Endothelial cell of umbilical vein (primary cell): ENCODE data around the gene AFG3L2. TPM values are rescaled to one million over a fixed set of nuclear protein-coding genes. Genes with fewer than 3 reads are reported as not detected.

Source experiments
- BruUV-seq: library from RNA; stranded (reverse); fragments of 400-500 nt; replicated peaks from 2 replicates; lab custom pipeline; 2021; lab: Mats Ljungman, UMichigan
- CTCF ChIA-PET: fragments of 300-600, 350-600 bp; sonication (Branson Sonifier 250); formaldehyde crosslinking; loops from one replicate; lab custom pipeline; 2021; ENCODE audit warnings: antibody characterized with exemption, inconsistent platforms; lab: Charles Lee
- POLR2A ChIA-PET: fragments of 300-600, 350-600 bp; sonication (Branson Sonifier 250); formaldehyde crosslinking; loops from one replicate; lab custom pipeline; 2021; ENCODE audit warnings: antibody characterized with exemption, inconsistent platforms; lab: Charles Lee
- DNase-seq: peaks from one replicate; pipeline ENCODE4 v3.0.0-alpha.2; 2011; ENCODE audit warnings: low read depth, low spot score
- FAIRE-seq: peaks from 2 replicates; lab custom pipeline; 2011; peaks lifted over from hg19 to GRCh38; lab: Jason Lieb, UNC
- H2AFZ ChIP-seq: 2 replicates; pipeline ENCODE4 v1.6.0; 2012; ENCODE audit warnings: low read depth, low read length, control low read depth, inconsistent platforms
- H3K27ac ChIP-seq: 2 replicates; pipeline ENCODE4 v1.5.1; 2011; ENCODE audit warnings: low read depth, mild to moderate bottlenecking, control low read depth, low read length, moderate library complexity; ENCODE audit not compliant: insufficient read depth
- H3K27me3 ChIP-seq, 2 experiments: 2 replicates each; pipeline versions ENCODE4 v1.6.0 to v1.6.1; 2011; ENCODE audit warnings: low read length in 2 of 2, mixed read lengths in 1 of 2; ENCODE audit not compliant: control insufficient read depth in 2 of 2, insufficient read depth in 2 of 2
- H3K36me3 ChIP-seq, 2 experiments: 2 replicates in 1 of 2; 3 replicates in 1 of 2; pipeline ENCODE4 v1.5.1; 2011; ENCODE audit warnings: low read length in 2 of 2, mild to moderate bottlenecking in 1 of 2, moderate library complexity in 1 of 2; ENCODE audit not compliant: control insufficient read depth in 2 of 2, insufficient read depth in 2 of 2; ENCODE audit errors: extremely low read depth in 1 of 2
- H3K4me1 ChIP-seq: 3 replicates; pipeline ENCODE4 v1.5.1; 2011; ENCODE audit warnings: mild to moderate bottlenecking, low read length; ENCODE audit not compliant: control insufficient read depth, insufficient read depth; ENCODE audit errors: extremely low read depth
- H3K4me2 ChIP-seq: 2 replicates; pipeline ENCODE4 v1.6.1; 2011; ENCODE audit warnings: low read length, control low read depth, mixed read lengths; ENCODE audit not compliant: insufficient read depth
- H3K4me3 ChIP-seq, 3 experiments: fragments of 200-600 bp in 1 of 3; sonication (generic), shearing (Covaris generic) in 1 of 3; replicated peaks in 1 of 3; 2 replicates each; pipeline ENCODE4 v1.5.1; 2011 to 2016; ENCODE audit warnings: control low read depth in 3 of 3, low read length in 3 of 3, mild to moderate bottlenecking in 2 of 3, inconsistent platforms in 1 of 3, low read depth in 1 of 3, moderate library complexity in 1 of 3; ENCODE audit not compliant: insufficient read depth in 1 of 3
- H3K79me2 ChIP-seq: 2 replicates; pipeline ENCODE4 v1.6.0; 2012; ENCODE audit warnings: low read length, inconsistent platforms; ENCODE audit not compliant: control insufficient read depth, insufficient read depth
- H3K9ac ChIP-seq: replicated peaks from 2 replicates; pipeline ENCODE3; 2011; ENCODE audit warnings: low read length, control low read depth; ENCODE audit not compliant: insufficient read depth; ENCODE audit errors: extremely low read depth
- H3K9me1 ChIP-seq: replicated peaks from 3 replicates; pipeline ENCODE4 v1.6.0; 2011; ENCODE audit warnings: mild to moderate bottlenecking, low read length; ENCODE audit not compliant: control insufficient read depth, insufficient read depth; ENCODE audit errors: extremely low read depth
- H3K9me3 ChIP-seq: replicated peaks from 2 replicates; pipeline ENCODE4 v1.5.1; 2012; ENCODE audit warnings: low read length, inconsistent platforms; ENCODE audit not compliant: control insufficient read depth, insufficient read depth
- H4K20me1 ChIP-seq: replicated peaks from 2 replicates; pipeline ENCODE3; 2011; ENCODE audit warnings: mild to moderate bottlenecking, low read length; ENCODE audit not compliant: control insufficient read depth, insufficient read depth; ENCODE audit errors: extremely low read depth
- CTCF ChIP-seq, 2 donors: IDR thresholded peaks; 1 replicate in 1 of 2; 2 replicates in 1 of 2; pipeline ENCODE4 v1.5.1; 2011; ENCODE audit warnings: low read length in 2 of 2, mild to moderate bottlenecking in 2 of 2, moderate library complexity in 2 of 2, control low read depth in 1 of 2, inconsistent platforms in 1 of 2, low read depth in 1 of 2; ENCODE audit not compliant: insufficient read depth in 1 of 2; ENCODE audit errors: extremely low read depth in 1 of 2
- EZH2 ChIP-seq: IDR thresholded peaks from 2 replicates; pipeline ENCODE4 v1.6.1; 2012; ENCODE audit warnings: borderline replicate concordance, low read depth, mild to moderate bottlenecking, moderate library complexity, low read length, inconsistent platforms; ENCODE audit not compliant: severe bottlenecking
- FOS ChIP-seq: IDR thresholded peaks from 2 replicates; pipeline ENCODE4 v1.6.1; 2011; ENCODE audit warnings: mild to moderate bottlenecking, low read length, moderate library complexity, borderline replicate concordance; ENCODE audit not compliant: insufficient read depth
- GATA2 ChIP-seq: IDR thresholded peaks from 2 replicates; pipeline ENCODE4 v1.7.0; 2011; ENCODE audit warnings: low read depth, mild to moderate bottlenecking, moderate library complexity, mixed read lengths, low read length; ENCODE audit not compliant: insufficient read length, insufficient read depth
- JUN ChIP-seq: IDR thresholded peaks from 2 replicates; pipeline ENCODE4 v1.6.1; 2011; ENCODE audit warnings: borderline replicate concordance, low read depth; ENCODE audit not compliant: insufficient read length, insufficient read depth
- MYC ChIP-seq: IDR thresholded peaks from one replicate; pipeline ENCODE4 v1.6.1; 2011; ENCODE audit warnings: mild to moderate bottlenecking, low read depth, low read length
- POLR2A ChIP-seq: IDR thresholded peaks from 2 replicates; pipeline ENCODE4 v1.6.1; 2012; ENCODE audit warnings: low read depth, mild to moderate bottlenecking, control low read depth, low read length
- POLR2AphosphoS5 ChIP-seq: IDR thresholded peaks from 2 replicates; pipeline ENCODE4 v1.6.1; 2012; ENCODE audit warnings: low read depth, mild to moderate bottlenecking, control low read depth, low read length, moderate library complexity; ENCODE audit not compliant: insufficient read depth
- dilution Hi-C: fragments of 300-500 bp; cut with MboI; formaldehyde crosslinking; loops from one replicate; pipeline ENCODE4 v1.15.0; 2019; ENCODE audit warnings: low sequenced_read_pairs; ENCODE audit not compliant: extremely low pct_ligation_motif_present
- intact Hi-C: fragments of 100-400 bp; cut with micrococcal nuclease; formaldehyde crosslinking; loops from one replicate; pipeline ENCODE4 v1.10.0; 2022
- polyA plus RNA-seq, 4 experiments: library from polyadenylated mRNA; depleted of rRNA in 3 of 4; stranded (reverse) in 3 of 4; unstranded in 1 of 4; fragments of >200 nt; gene quantifications; 2 replicates each; pipeline versions ENCODE4 v1.2.1 to v1.2.3, GENCODE V29; 2011 to 2012; ENCODE audit warnings: missing spikeins in 1 of 4
- total RNA-seq: library from RNA; stranded (reverse); gene quantifications from 2 replicates; pipeline ENCODE4 v1.2.3, GENCODE V29; 2021
- TF ChIP-seq, protein P1 (sequence below): IDR thresholded peaks from 2 replicates; pipeline ENCODE4 v1.6.1; 2011; ENCODE audit not compliant: insufficient read depth, insufficient read length

AFG3L2 gene
- total and polyA plus RNA-seq, 2 donors (not counting 3 experiments of a cell fraction or from before 2014, with no cell fraction given): 19.3 to 42.4 TPM

DNA sequence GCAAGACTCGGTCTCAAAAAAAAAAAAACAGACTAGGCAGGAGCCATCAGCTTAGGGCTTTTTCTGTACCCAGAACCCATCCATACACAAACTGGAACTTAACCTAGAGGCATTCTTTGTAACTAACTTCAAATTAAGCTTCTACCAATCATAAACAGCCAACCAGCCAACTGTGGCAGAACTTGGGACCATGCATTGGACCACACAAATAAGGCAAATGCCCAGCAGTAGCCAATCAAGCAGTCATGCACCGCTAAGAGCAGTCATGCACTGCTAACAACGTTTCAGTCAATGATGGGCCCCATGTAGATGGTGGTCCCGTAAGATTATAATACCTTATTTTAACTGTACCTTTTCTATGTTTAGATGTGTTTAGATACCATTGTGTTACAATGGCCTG, 46.3 kb downstream of the AFG3L2 start:
- intact Hi-C loops (no loop called here), dilution Hi-C loops (no loop called here)
- ChIA-PET POLR2A (no interaction called here), CTCF (interaction anchor here (0.8 to 0.9 kb wide), 2 partner anchors 10 to 59 kb away, joined by 3 read pairs; no protein-coding TSS in a partner anchor)
- no peak overlapping the region for H3K4me2 ChIP-seq
- no peaks in the 10 kb centered on the region for H3K9me3 ChIP-seq
- H3K36me3 ChIP-seq: peaks cover 9 to 21% of the 10 kb centered on the region in 2 experiments
- peaks cover 2% of the 10 kb centered on the region for H3K79me2 ChIP-seq
- H3K9me1 ChIP-seq: no peaks in the 10 kb centered on the region
- H3K4me1 ChIP-seq: no peaks in the 10 kb centered on the region
- H3K27ac ChIP-seq: no peak overlapping the region
- no peaks in the 10 kb centered on the region for H3K27me3 ChIP-seq
- DNase-seq (no peak), FAIRE-seq (no peak)
- no TSS peak for BruUV-seq
- no peak overlapping the region for H3K9ac ChIP-seq
- H3K4me3 ChIP-seq: no peak overlapping the region
- TF ChIP-seq JUN (no peak), MYC (no peak), FOS (no peak), GATA2 (no peak)
- TF ChIP-seq, protein P1, sequence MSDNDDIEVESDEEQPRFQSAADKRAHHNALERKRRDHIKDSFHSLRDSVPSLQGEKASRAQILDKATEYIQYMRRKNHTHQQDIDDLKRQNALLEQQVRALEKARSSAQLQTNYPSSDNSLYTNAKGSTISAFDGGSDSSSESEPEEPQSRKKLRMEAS: no peak
- peaks cover 5% of the 10 kb centered on the region for H4K20me1 ChIP-seq
- H2AFZ ChIP-seq: no peak overlapping the region

DNA sequence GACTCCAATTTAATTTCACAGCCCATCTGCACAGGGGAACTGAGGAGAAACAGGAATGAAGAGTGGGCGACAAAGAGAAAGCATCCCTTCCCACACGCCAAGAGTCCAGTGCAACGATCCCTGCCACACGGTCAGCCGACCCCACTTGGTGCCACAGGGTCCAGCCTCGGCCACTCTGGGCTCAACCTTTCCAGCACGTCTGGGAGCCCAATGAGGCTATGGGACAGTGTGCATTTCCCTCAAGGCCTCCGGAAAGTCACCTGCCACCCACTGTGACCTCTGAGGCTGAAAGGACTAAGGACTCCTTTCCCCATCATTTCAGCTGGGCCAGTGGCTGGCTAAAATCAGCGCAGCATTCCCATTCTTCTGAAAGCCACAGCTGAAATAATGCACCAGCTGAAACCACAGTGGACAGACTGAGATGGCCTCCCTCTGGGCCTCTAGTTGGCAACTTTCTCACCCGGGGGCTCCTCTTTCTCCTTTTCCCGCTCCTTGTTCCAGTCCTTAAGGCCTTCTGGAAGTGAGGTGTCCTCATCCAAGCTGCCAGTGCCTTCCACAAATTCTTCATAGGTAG, 47.8 kb downstream of the AFG3L2 start:
- TSS peak; percentile 84 for BruUV-seq
- H3K9ac ChIP-seq: no peak overlapping the region
- no peak overlapping the region for H2AFZ ChIP-seq
- peaks cover 5% of the 10 kb centered on the region for H4K20me1 ChIP-seq
- FAIRE-seq (no peak), DNase-seq (no peak)
- CTCF ChIA-PET: interaction anchor here (0.7 to 3.4 kb wide), 11 partner anchors 11 to 57 kb away, joined by 3 to 61 read pairs (median 19); partner anchors contain the start of genes AFG3L2 and TUBB6
- no peaks in the 10 kb centered on the region for H3K4me1 ChIP-seq
- no peaks in the 10 kb centered on the region for H3K9me3 ChIP-seq
- intact Hi-C loops (no loop called here), dilution Hi-C loops (no loop called here)
- peaks cover 10% of the 10 kb centered on the region for H3K79me2 ChIP-seq
- POLR2A ChIA-PET: no interaction called here
- H3K4me3 ChIP-seq: no peak overlapping the region
- no peak overlapping the region for H3K27ac ChIP-seq
- H3K27me3 ChIP-seq: no peaks in the 10 kb centered on the region
- no peak overlapping the region for H3K4me2 ChIP-seq
- TF ChIP-seq CTCF (IDR thresholded peaks at IDR 0.05; ENCODE audit: extremely low read depth in 1 of 2, insufficient read depth in 1 of 2, low read depth in 1 of 2, low read length in 2 of 2) (no peak), FOS (no peak), MYC (no peak), JUN (no peak), GATA2 (no peak), POLR2A (no peak), POLR2AphosphoS5 (no peak), EZH2 (no peak)
- TF ChIP-seq, protein P1: no peak
- no peaks in the 10 kb centered on the region for H3K9me1 ChIP-seq
- H3K36me3 ChIP-seq: peaks cover 17 to 24% of the 10 kb centered on the region in 2 experiments
